ENCODE data around the gene PLEKHA6. TPM values are rescaled to one million over a fixed set of nuclear protein-coding genes. Genes with fewer than 3 reads are reported as not detected.
"Not testable (repeated sequence)": the region's sequence is repeated elsewhere in the genome, so short reads cannot be mapped to it uniquely, and the experiment has no call there.

The PLEKHA6 gene
- total RNA-seq, 2 donors from 2014 or later, result 18.1 to 25.7 TPM

DNA sequence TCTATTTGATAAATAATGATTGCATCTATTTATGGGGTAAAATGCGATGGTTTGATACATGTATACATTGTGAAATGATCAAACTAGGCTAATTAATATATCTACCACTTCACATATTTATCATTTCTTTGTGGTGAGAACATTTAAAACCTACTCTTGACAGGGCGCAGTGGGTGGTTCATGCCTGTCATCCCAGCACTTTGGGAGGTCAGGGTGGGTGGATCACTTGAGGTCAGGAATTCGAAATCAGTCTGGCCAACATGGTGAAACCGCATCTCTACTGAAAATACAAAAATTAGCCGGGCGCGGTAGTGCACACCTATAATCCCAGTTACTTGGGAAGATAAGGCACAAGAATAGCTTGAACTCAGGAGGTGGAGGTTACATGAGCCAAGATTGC is 25.3 kb downstream of the PLEKHA6 start:
- TF ChIP-seq, protein P1, sequence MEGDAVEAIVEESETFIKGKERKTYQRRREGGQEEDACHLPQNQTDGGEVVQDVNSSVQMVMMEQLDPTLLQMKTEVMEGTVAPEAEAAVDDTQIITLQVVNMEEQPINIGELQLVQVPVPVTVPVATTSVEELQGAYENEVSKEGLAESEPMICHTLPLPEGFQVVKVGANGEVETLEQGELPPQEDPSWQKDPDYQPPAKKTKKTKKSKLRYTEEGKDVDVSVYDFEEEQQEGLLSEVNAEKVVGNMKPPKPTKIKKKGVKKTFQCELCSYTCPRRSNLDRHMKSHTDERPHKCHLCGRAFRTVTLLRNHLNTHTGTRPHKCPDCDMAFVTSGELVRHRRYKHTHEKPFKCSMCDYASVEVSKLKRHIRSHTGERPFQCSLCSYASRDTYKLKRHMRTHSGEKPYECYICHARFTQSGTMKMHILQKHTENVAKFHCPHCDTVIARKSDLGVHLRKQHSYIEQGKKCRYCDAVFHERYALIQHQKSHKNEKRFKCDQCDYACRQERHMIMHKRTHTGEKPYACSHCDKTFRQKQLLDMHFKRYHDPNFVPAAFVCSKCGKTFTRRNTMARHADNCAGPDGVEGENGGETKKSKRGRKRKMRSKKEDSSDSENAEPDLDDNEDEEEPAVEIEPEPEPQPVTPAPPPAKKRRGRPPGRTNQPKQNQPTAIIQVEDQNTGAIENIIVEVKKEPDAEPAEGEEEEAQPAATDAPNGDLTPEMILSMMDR (IDR thresholded peaks at IDR 0.05), result no peak
- Histone ChIP-seq H3K9me3 (no peaks in the 10 kb centered on the region), H3K27ac (no peak overlapping the region), H3K36me3 (no peaks in the 10 kb centered on the region), H3K4me1 (peaks cover 0 to 19% of the 10 kb centered on the region in 2 donors), H3K4me3 (no peak overlapping the region), H3K27me3 (no peaks in the 10 kb centered on the region)
- no peak for DNase-seq (ENCODE audit: low spot score)

DNA sequence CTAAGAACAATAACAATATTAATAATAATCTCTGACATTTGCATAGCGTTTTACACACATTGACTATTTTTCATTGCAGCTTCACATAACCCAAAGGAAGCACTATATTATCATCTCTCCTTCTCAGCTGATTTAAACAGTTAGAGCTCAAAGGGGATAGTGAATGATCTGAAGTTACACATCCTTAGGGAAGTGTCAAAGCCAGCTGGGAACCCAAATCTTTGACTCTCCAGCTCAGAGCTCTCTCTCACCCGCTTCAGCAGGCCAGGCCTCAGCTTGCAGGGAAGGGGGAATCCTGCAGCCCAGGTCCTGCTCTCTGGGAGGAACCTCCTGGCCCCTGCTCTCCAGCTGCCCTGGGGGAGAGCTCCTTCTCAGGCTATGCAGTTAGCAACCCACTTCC is 26.3 kb downstream of the PLEKHA6 start:
- Histone ChIP-seq H3K27me3 (no peaks in the 10 kb centered on the region), H3K4me3 (no peak overlapping the region), H3K27ac (no peak overlapping the region), H3K36me3 (no peaks in the 10 kb centered on the region), H3K4me1 (peaks cover 0 to 19% of the 10 kb centered on the region in 2 donors), H3K9me3 (no peaks in the 10 kb centered on the region)
- no peak for DNase-seq (ENCODE audit: low spot score)
- TF ChIP-seq, protein P1 (IDR thresholded peaks at IDR 0.05), result no peak

DNA sequence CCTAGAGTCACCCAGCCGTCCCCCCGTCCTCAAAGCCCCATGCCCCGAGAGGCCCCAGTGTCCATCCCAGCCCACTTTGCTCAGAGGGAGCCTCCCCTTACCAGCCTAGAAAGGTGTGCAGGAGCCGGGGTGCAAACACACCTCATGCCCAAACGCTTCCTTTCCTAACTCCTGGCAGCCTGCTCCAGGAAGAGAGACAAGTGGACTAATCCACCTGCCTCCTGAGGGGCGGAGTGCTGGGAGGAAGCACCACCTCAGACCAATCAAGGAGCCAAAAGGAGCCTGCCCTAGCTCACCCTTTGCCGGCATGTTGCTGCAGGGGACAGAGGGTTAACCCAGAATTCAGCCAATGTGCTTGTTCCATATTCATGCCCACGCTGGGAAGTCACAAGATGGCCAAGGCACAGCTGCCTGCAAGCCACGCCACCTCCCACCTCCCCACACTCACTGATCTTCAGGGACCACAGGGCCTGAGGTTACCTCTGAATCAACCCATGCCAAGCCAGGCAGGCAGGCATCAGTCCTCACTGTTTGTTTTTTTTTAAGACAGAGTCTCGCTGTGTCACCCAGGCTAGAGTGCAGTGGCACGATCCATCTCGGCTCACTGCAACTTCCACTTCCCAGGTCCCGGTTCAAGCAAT is 27.8 kb downstream of the PLEKHA6 start:
- no peak for DNase-seq (ENCODE audit: low spot score)

DNA sequence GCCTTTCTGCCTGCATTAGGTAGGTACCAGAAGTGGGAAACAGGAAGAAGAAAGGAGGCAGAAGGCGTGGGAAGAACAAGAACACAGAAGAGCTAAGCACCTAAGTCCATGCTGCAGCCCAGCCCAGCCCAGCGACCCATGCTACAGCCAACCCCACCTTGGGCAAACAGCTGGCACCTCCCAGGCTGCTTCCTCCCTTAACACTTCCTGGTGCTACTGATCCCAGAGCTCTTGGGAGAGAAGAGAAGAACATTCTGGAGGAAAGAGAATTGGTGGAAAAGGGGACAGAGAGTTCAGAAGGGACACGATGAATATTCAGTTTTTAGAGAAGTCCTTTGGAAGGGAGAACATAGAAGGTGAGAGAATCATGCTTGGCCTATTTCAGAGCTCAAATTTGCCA is 28.5 kb downstream of the PLEKHA6 start:
- Histone ChIP-seq H3K27ac (no peak overlapping the region), H3K27me3 (no peaks in the 10 kb centered on the region), H3K4me1 (peaks cover 0 to 19% of the 10 kb centered on the region in 2 donors), H3K36me3 (no peaks in the 10 kb centered on the region), H3K4me3 (no peak overlapping the region), H3K9me3 (no peaks in the 10 kb centered on the region)
- TF ChIP-seq, protein P1 (IDR thresholded peaks at IDR 0.05), result no peak
- DNase-seq (ENCODE audit: low spot score), result no peak

More for the DNA sequence above, 27.8 kb downstream of the PLEKHA6 start:
- Histone ChIP-seq H3K36me3 (no peaks in the 10 kb centered on the region), H3K4me3 (no peak overlapping the region), H3K9me3 (no peaks in the 10 kb centered on the region), H3K27me3 (no peaks in the 10 kb centered on the region), H3K27ac (no peak overlapping the region), H3K4me1 (peaks cover 0 to 19% of the 10 kb centered on the region in 2 donors)
- TF ChIP-seq, protein P1 (IDR thresholded peaks at IDR 0.05), result no peak

DNA sequence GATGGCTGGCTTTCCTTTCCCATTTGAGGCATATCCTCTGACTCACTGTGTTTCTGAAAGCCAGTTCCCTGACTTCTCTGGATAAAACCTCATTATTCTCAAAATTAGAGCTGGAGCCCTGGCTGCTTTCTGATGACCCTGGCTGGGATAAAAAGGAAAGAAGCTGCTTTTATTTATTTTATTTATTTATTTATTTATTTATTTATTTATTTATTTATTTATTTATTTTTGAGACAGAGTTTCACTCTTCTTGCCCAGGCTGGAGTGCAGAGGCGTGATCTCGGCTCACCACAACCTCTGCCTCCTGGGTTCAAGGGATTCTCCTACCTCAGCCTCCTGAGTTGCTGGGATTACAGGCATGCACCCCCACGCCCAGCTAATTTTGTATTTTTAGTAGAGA is 31.9 kb downstream of the PLEKHA6 start:
- not testable (repeated sequence) for H3K27me3 ChIP-seq, H3K27ac ChIP-seq

DNA sequence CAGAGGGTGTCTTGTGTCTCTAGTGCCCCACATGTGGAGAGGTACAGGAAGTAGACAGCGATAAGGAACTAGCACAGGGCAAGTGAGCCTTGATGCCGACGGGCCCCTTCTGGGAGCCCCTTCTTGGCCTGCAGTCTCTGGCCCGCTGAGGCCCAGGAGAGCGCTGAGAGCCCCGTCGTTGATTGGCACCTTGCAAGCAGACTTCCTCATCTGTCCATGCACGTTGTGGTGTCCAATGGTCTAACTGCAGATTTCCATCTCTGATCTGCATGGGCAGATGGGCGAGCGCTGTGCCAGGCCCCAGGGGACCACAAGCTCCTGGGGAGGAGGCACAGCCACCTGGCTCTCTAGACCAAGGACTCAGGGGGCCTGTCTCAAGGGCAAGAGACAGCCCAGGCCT is 32.4 kb downstream of the PLEKHA6 start:
- no peak overlapping the region for H3K27ac ChIP-seq
- no peaks in the 10 kb centered on the region for H3K36me3 ChIP-seq
- no peaks in the 10 kb centered on the region for H3K27me3 ChIP-seq
- DNase-seq (ENCODE audit: low spot score), result no peak
- no peak overlapping the region for H3K4me3 ChIP-seq
- no peaks in the 10 kb centered on the region for H3K9me3 ChIP-seq
- no peaks in the 10 kb centered on the region for H3K4me1 ChIP-seq
- TF ChIP-seq, protein P1 (IDR thresholded peaks at IDR 0.05), result no peak

More for the DNA sequence above, 31.9 kb downstream of the PLEKHA6 start:
- not testable (repeated sequence) for H3K4me1 ChIP-seq; H3K9me3 ChIP-seq; H3K36me3 ChIP-seq; H3K4me3 ChIP-seq; DNase-seq (ENCODE audit: low spot score)
